Thoracic aorta (tissue), 2 donors: Measurements from ENCODE around the gene RABL6. TPM values are rescaled to one million over a fixed set of nuclear protein-coding genes. Genes with fewer than 3 reads are reported as not detected.
"Not testable (repeated sequence)": the region's sequence is repeated elsewhere in the genome, so short reads cannot be mapped to it uniquely, and the experiment has no call there.

Source experiments
- ATAC-seq: fragments of 150-250 bp; one replicate; pipeline ENCODE4 v1.8.0; 2017; ENCODE audit warnings: low read depth; ENCODE audit not compliant: insufficient number of reproducible peaks, low FRiP score
- DNase-seq: peaks from one replicate; pipeline ENCODE4 v3.0.0-alpha.2; 2020; ENCODE audit warnings: low spot score
- H3K27ac ChIP-seq, 2 donors: fragments of 200-600 bp; sonication (generic); 1 replicate in 1 of 2; 2 replicates in 1 of 2; pipeline ENCODE4 v1.5.1; 2016; ENCODE audit warnings: mild to moderate bottlenecking in 2 of 2, moderate library complexity in 2 of 2
- H3K27me3 ChIP-seq: fragments of 200-600 bp; sonication (generic); replicated peaks from 2 replicates; pipeline ENCODE4 v1.6.0; 2016; ENCODE audit warnings: mild to moderate bottlenecking; ENCODE audit not compliant: insufficient read depth
- H3K36me3 ChIP-seq: fragments of 200-600 bp; sonication (generic); one replicate; pipeline ENCODE4 v1.5.1; 2016
- H3K4me1 ChIP-seq, 2 donors: fragments of 200-600 bp; sonication (generic); 1 replicate in 1 of 2; 2 replicates in 1 of 2; pipeline versions ENCODE4 v1.5.1 to v1.6.0; 2016; ENCODE audit warnings: low read depth in 2 of 2, mild to moderate bottlenecking in 1 of 2; ENCODE audit not compliant: control insufficient read depth in 1 of 2
- H3K4me3 ChIP-seq: fragments of 200-600 bp; sonication (generic); 2 replicates; pipeline ENCODE4 v1.5.1; 2016; ENCODE audit warnings: mild to moderate bottlenecking
- H3K9me3 ChIP-seq: fragments of 200-600 bp; sonication (generic); 2 replicates; pipeline ENCODE4 v1.5.1; 2016
- total RNA-seq, 2 donors: library from RNA; depleted of rRNA; stranded (reverse); fragments of >200 nt; gene quantifications; one replicate each; pipeline versions ENCODE4 v1.1.0 to v1.2.3, GENCODE V29; 2016
- TF ChIP-seq, protein P1 (sequence below): fragments of 200-600 bp; sonication (generic); IDR thresholded peaks from one replicate; pipeline ENCODE4 v1.5.1; 2019; ENCODE audit warnings: antibody characterized with exemption

The RABL6 gene
- total RNA-seq, 2 donors from 2014 or later: 61.7 to 86.2 TPM

DNA sequence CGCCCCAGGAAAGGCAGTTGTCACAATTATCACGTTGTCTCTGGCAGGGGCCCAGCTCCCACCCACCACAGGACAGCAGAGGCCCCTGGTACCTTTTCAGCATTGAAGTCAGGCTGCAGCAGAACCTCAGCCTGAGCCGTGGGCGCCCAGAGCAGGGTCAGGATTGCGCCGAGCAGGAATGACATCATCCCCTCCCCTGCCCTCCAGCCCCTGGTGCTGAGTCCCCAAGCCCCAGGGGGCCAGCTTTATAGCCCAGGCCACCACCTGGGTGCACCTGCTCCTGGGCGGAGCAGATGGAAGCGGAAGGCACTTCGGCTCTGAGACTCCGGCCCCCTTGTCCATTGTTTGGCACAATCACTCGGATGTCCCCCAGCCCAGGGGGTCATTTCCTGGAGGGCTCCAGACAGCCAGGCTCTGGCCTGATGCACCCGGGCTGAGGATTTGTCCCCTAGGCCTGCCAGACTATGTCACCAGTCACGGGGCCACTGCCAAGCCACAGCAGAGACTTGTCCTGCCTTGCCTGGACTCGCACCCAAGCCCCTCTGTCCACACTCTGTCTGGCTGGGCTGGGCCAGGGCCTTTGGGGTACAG lies 43.4 kb upstream of the RABL6 start, which contains the start of gene LCN15:
Gene LCN15 (minus strand): TSS at position 218 of the 591 bp plus-strand sequence. CDS start 30 bp downstream, at position 188.
- ATAC-seq (no peak), DNase-seq (no peak)
- no peaks in the 10 kb centered on the region for H3K27me3 ChIP-seq
- H3K27ac ChIP-seq: no peak within 1 kb of the TSS
- H3K9me3 ChIP-seq: no peaks in the 10 kb centered on the region
- H3K4me3 ChIP-seq: no peak within 1 kb of the TSS
- TF ChIP-seq, protein P1, sequence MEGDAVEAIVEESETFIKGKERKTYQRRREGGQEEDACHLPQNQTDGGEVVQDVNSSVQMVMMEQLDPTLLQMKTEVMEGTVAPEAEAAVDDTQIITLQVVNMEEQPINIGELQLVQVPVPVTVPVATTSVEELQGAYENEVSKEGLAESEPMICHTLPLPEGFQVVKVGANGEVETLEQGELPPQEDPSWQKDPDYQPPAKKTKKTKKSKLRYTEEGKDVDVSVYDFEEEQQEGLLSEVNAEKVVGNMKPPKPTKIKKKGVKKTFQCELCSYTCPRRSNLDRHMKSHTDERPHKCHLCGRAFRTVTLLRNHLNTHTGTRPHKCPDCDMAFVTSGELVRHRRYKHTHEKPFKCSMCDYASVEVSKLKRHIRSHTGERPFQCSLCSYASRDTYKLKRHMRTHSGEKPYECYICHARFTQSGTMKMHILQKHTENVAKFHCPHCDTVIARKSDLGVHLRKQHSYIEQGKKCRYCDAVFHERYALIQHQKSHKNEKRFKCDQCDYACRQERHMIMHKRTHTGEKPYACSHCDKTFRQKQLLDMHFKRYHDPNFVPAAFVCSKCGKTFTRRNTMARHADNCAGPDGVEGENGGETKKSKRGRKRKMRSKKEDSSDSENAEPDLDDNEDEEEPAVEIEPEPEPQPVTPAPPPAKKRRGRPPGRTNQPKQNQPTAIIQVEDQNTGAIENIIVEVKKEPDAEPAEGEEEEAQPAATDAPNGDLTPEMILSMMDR: no peak
- no peaks in the 10 kb centered on the region for H3K4me1 ChIP-seq
- no peaks in the 10 kb centered on the region for H3K36me3 ChIP-seq

DNA sequence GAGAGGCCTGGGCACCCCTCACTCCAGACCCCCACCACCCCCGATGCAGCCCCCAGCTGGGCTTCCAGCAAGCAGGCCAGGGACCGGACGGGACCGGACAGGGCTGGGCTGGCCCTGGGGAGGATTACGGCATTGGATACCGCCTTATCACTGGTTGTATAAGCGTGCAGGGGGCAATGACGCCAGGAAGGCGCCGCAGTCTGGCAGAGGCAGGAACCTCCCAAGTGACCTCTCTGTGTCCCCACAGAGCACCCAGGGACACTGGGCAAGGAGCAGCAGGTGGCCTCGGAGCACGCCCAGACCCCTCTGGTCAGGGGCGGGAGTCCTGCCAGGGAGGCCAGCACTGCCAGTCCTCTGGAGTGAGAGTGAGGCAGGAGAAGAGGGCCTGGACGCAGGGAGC lies 42.7 kb upstream of the RABL6 start:
- no peak overlapping the region for H3K4me3 ChIP-seq
- no peaks in the 10 kb centered on the region for H3K9me3 ChIP-seq
- no peaks in the 10 kb centered on the region for H3K36me3 ChIP-seq
- no peaks in the 10 kb centered on the region for H3K4me1 ChIP-seq
- TF ChIP-seq, protein P1: no peak
- H3K27me3 ChIP-seq: no peaks in the 10 kb centered on the region
- no peak for DNase-seq
- no peak overlapping the region for H3K27ac ChIP-seq
- ATAC-seq: no peak

DNA sequence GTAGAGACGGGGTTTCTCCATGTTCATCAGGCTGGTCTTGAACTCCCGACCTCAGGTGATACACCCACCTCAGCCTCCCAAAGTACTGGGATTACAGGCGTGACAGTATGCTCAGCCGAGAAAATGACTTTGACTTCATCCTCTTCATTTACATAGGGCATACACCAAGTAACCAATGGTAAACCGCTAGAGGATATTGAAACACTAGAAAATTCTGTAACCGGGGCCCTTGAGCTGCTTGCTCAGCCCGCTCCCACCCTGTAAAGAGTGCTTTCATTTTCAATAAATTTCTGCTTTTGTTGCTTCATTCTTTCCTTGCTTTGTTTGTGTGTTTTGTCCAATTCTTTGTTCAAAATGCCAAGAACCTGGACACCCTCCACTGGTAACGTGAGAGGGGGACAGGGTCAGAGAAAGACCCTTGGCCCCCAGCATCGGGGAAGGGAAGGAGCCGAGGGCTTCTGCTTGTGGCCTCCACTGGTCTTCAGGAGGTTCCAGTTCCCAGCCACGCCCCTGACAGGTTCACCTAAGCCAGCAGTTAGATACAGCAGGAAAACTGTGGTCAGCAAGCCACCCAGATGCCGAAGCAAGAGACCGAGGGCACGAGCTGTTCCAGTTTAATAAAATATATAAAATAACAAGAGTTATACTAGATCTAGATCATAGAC lies 41.9 kb upstream of the RABL6 start:
- not testable (repeated sequence) for H3K4me1 ChIP-seq, ATAC-seq, H3K27me3 ChIP-seq, H3K27ac ChIP-seq, H3K4me3 ChIP-seq, DNase-seq, H3K36me3 ChIP-seq, H3K9me3 ChIP-seq

DNA sequence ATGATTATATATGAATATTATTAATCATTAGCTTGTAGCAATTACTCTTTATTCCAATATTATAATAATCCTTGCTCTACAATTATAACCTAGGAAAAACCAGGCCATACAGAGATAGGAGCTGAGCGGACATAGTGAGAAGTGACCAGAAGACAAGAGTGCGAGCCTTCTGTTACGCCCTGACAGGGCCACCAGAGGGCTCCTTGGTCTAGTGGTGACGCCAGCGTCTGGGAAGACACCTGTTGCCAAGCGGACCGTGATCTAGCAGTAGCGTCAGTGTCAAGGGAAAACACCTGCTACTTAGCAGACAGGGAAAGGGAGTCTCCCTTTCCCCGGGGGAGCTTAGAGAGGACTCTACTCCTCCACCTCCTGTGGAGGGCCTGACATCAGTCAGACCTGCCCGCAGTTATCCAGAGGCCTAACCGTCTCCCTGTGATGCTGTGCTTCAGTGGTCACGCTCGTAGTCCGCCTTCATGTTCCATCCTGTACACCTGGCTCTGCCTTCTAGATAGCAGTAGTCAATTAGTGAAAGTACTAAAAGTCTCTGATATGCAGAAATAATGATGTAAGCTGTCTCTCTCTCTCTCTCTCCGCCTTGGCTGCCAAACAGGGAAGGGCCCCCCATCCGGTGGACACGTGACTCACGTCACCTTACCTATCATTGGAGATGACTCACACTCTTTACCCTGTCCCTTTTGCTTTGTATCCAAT lies 41.2 kb upstream of the RABL6 start:
- TF ChIP-seq, protein P1: peak; percentile 14
- H3K36me3 ChIP-seq, H3K27ac ChIP-seq, DNase-seq, H3K4me3 ChIP-seq, H3K4me1 ChIP-seq, H3K9me3 ChIP-seq, H3K27me3 ChIP-seq, ATAC-seq: not testable (repeated sequence)

DNA sequence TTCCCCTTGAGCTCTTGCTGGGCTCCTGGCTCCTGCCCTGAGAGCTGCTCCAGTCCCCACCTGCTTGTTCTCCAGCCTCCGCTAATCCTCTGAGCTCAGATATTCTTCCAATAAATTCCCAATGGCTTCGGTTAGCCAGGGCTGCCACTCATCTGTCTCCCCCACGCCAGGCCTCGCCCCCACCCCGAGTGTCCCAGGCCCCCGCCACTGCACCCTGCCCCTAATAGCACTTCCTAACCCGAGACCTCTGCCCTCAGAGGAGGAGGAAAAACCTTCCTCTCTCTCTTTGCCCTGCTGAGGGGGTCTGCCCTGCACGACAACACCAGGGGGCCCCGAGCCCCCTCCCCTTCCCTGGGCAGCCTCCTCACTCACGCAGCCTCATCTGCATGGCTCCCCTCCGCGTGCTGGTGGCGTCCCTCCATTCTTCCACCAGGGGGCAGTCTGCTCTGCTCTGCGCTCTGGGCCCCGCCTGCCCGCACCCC lies 38.0 kb upstream of the RABL6 start:
- TF ChIP-seq, protein P1: peak; percentile 47
- ATAC-seq: no peak
- H3K4me3 ChIP-seq: no peak overlapping the region
- H3K9me3 ChIP-seq: peaks cover 6% of the 10 kb centered on the region
- H3K27me3 ChIP-seq: no peaks in the 10 kb centered on the region
- no peaks in the 10 kb centered on the region for H3K4me1 ChIP-seq
- H3K27ac ChIP-seq: no peak overlapping the region
- H3K36me3 ChIP-seq: no peaks in the 10 kb centered on the region
- DNase-seq: no peak
